RPMI7951 (cell line): ENCODE measurements around the gene TAF1C. TPM values are rescaled to one million over a fixed set of nuclear protein-coding genes. Genes with fewer than 3 reads are reported as not detected.

Source experiments
- DNase-seq: peaks from one replicate; pipeline ENCODE4 v3.0.0-alpha.2; 2012; ENCODE audit warnings: low read depth
- total RNA-seq: library from RNA; depleted of rRNA; stranded (reverse); fragments of >200 nt; shearing (Covaris generic); gene quantifications from 2 replicates; pipeline ENCODE4 v1.2.3, GENCODE V29; 2014; rRNA removed

The TAF1C gene
- total RNA-seq, 1 experiment from 2014 or later = 9.0 TPM

DNA sequence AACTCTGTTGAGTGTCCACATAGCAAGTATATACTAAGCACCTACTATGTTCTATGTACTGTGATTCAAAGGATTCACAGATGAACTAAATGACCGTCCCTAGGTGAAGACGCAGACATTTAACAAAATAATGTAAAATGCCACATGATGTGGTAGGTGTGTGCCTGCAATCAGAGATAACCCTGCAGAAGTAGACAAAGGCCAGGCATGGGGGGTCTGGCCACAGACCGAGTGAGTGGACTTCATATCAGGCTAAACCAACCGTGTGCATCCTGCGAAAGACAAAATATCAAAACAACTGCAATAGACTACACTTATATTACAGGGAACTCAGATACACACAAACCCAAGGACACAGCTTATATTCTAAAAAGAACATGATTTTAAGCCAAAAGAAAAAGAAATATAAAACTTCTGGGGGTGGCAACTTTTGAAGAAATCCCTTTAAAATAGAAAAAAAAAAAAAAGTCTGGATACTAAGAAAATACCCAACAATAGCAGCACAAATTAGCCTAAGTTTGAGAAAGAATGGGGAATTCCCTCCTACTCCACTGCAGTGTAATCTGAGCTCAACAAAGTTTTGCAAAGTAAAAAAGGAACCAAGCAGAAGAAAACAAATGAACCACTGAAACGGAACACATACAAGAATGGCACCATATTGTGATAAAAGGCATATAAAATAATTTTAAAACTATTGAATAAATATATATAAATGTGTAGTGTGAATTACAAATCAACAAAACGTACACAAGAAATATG is 54.2 kb downstream of the TAF1C start:
- no peak for DNase-seq

DNA sequence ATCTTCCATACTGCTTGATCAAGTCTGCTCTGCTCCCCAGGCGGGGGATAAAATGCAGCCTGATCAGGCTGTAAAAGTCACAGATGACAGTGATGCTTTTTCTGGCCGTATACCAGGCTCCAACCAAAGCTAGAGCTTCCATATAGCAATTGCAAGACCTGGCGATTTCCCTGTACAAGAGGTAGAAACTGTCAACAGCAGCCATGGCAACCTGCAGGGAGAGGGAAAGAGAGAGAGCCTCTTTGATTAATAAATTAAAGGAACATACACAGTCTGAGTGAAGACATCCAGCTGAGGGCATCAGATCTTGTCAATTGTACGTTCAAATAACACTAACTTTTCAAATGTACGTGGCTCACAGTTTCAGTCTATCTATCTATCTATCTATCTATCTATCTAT is 55.7 kb downstream of the TAF1C start:
- DNase-seq = no peak

Other genes starting within 250 kb of the TAF1C start
- gene OSGIN1, start 233.8 kb downstream of the TAF1C start, total RNA-seq = 4.2 and 4.3 TPM in 2 replicates
- gene NECAB2, start 218.8 kb downstream of the TAF1C start, total RNA-seq = not detected in 2 replicates
- not detected in 2 replicates for gene SLC38A8, start 144.3 kb downstream of the TAF1C start, total RNA-seq
- 38.2 and 38.6 TPM in 2 replicates for gene MBTPS1, start 70.1 kb downstream of the TAF1C start, total RNA-seq
- 18.2 and 18.6 TPM in 2 replicates for gene HSDL1, start 41.9 kb downstream of the TAF1C start, total RNA-seq
- gene DNAAF1, start 41.7 kb downstream of the TAF1C start, total RNA-seq = not detected in 2 replicates
- not detected in 2 replicates for gene ADAD2, start 4.1 kb upstream of the TAF1C start, total RNA-seq
- gene KCNG4, start 53.0 kb upstream of the TAF1C start, total RNA-seq = not detected in 2 replicates
- gene WFDC1, start 107.8 kb upstream of the TAF1C start, total RNA-seq = not detected in 2 replicates
- not detected in 2 replicates for gene ATP2C2, start 181.5 kb upstream of the TAF1C start, total RNA-seq